Neutrophil (primary cell): ENCODE results near the gene XAB2.

Source experiments
- H3K27ac ChIP-seq: fragments of 200-600 bp; sonication (generic); 2 replicates; pipeline ENCODE4 v1.5.1; 2016; ENCODE audit warnings: mild to moderate bottlenecking, moderate library complexity
- H3K27me3 ChIP-seq: fragments of 200-600 bp; sonication (generic); 2 replicates; pipeline ENCODE4 v1.6.0; 2016; ENCODE audit warnings: mild to moderate bottlenecking
- H3K36me3 ChIP-seq: fragments of 200-600 bp; sonication (generic); 2 replicates; pipeline ENCODE4 v1.5.1; 2017
- H3K4me1 ChIP-seq, 2 experiments: fragments of 200-600 bp in 1 of 2; sonication (generic) in 1 of 2; 1 replicate in 1 of 2; 2 replicates in 1 of 2; pipeline versions ENCODE4 v1.5.1 to v1.6.1; 2013 to 2016; ENCODE audit warnings: low read depth in 1 of 2, low read length in 1 of 2, mild to moderate bottlenecking in 1 of 2, moderate library complexity in 1 of 2; ENCODE audit not compliant: control insufficient read depth in 1 of 2, insufficient read depth in 1 of 2
- H3K4me3 ChIP-seq, 2 experiments: fragments of 200-600 bp in 1 of 2; sonication (generic) in 1 of 2; 1 replicate in 1 of 2; 2 replicates in 1 of 2; pipeline ENCODE4 v1.5.1; 2013 to 2016; ENCODE audit warnings: low read depth in 1 of 2, low read length in 1 of 2, mild to moderate bottlenecking in 1 of 2, moderate library complexity in 1 of 2
- H3K9me3 ChIP-seq: fragments of 200-600 bp; sonication (generic); 2 replicates; pipeline ENCODE4 v1.5.1; 2016
- TF ChIP-seq, protein P1 (sequence below): fragments of 200-600 bp; sonication (generic); IDR thresholded peaks from 2 replicates; pipeline ENCODE4 v1.5.1; 2016; ENCODE audit warnings: antibody characterized with exemption

The XAB2 gene

DNA sequence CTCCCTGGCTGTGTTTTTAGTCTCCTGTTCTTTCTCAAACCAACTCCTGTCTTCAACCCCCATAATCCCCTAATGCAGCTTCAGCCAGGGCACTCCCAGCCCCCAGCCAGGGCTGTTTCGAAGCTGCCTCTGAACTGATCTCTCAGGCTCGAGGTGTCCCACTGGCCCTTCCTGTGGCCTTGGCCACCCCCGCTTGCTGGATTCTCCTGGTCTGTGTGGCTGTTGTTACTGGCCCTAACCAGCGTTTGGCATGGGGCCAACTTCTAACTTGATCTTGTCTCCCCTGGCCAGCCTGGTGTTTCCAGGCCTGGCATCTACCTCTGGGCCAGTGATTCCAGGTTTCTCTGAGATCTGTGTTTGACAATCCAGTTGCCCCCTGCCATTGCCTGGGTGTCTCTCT lies 11.0 kb downstream of the XAB2 start:
- H3K4me1 ChIP-seq, result peaks cover 15 to 25% of the 10 kb centered on the region in 2 experiments
- H3K9me3 ChIP-seq, result no peaks in the 10 kb centered on the region
- peak overlapping the region in 1 of 2 experiments; percentile 27 for H3K4me3 ChIP-seq
- peak overlapping the region; percentile 59 for H3K27ac ChIP-seq
- no peaks in the 10 kb centered on the region for H3K27me3 ChIP-seq
- peaks cover 50% of the 10 kb centered on the region for H3K36me3 ChIP-seq
- TF ChIP-seq, protein P1, sequence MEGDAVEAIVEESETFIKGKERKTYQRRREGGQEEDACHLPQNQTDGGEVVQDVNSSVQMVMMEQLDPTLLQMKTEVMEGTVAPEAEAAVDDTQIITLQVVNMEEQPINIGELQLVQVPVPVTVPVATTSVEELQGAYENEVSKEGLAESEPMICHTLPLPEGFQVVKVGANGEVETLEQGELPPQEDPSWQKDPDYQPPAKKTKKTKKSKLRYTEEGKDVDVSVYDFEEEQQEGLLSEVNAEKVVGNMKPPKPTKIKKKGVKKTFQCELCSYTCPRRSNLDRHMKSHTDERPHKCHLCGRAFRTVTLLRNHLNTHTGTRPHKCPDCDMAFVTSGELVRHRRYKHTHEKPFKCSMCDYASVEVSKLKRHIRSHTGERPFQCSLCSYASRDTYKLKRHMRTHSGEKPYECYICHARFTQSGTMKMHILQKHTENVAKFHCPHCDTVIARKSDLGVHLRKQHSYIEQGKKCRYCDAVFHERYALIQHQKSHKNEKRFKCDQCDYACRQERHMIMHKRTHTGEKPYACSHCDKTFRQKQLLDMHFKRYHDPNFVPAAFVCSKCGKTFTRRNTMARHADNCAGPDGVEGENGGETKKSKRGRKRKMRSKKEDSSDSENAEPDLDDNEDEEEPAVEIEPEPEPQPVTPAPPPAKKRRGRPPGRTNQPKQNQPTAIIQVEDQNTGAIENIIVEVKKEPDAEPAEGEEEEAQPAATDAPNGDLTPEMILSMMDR, result no peak

DNA sequence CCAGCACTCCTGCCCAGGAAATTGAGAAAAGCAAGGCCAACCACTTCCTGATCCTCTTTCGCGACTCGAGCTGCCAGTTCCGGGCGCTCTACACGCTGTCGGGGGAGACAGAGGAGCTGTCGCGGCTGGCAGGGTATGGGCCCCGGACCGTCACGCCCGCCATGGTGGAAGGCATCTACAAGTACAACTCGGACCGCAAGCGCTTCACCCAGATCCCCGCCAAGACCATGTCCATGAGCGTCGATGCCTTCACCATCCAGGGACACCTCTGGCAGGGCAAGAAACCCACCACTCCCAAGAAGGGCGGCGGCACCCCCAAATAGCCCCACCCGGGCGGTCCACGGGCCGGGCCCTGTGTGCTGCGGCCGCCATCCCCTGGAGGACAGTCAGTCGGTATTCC lies 11.6 kb downstream of the XAB2 start:
- no peaks in the 10 kb centered on the region for H3K9me3 ChIP-seq
- H3K27me3 ChIP-seq, result no peaks in the 10 kb centered on the region
- peak overlapping the region; percentile 59 for H3K27ac ChIP-seq
- peaks cover 44% of the 10 kb centered on the region for H3K36me3 ChIP-seq
- peaks cover 15 to 25% of the 10 kb centered on the region in 2 experiments for H3K4me1 ChIP-seq
- TF ChIP-seq, protein P1, result no peak
- H3K4me3 ChIP-seq, result peak overlapping the region in 1 of 2 experiments; percentile 27

DNA sequence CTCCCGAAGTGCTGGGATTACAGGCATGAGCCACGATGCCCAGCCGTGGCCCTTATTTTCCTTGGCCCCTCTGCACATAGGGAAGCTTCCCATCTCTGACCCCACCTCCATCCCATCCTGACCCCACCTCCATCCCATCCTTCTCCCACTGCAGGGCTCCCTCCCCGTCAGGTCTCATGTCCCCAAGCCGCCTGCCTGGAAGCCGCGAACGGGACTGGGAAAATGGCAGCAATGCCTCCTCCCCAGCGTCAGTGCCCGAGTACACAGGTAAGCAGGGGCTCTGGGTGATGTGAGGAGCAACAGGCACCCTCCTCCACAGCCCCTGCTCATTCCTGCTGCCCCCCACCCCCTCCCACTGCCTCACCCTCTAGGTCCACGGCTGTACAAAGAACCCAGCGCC lies 12.2 kb downstream of the XAB2 start:
- TF ChIP-seq, protein P1, result no peak
- Histone ChIP-seq H3K4me3 (no peak overlapping the region), H3K27ac (peak overlapping the region; percentile 59), H3K9me3 (no peaks in the 10 kb centered on the region), H3K4me1 (peaks cover 15 to 25% of the 10 kb centered on the region in 2 experiments), H3K36me3 (peaks cover 38% of the 10 kb centered on the region), H3K27me3 (no peaks in the 10 kb centered on the region)

DNA sequence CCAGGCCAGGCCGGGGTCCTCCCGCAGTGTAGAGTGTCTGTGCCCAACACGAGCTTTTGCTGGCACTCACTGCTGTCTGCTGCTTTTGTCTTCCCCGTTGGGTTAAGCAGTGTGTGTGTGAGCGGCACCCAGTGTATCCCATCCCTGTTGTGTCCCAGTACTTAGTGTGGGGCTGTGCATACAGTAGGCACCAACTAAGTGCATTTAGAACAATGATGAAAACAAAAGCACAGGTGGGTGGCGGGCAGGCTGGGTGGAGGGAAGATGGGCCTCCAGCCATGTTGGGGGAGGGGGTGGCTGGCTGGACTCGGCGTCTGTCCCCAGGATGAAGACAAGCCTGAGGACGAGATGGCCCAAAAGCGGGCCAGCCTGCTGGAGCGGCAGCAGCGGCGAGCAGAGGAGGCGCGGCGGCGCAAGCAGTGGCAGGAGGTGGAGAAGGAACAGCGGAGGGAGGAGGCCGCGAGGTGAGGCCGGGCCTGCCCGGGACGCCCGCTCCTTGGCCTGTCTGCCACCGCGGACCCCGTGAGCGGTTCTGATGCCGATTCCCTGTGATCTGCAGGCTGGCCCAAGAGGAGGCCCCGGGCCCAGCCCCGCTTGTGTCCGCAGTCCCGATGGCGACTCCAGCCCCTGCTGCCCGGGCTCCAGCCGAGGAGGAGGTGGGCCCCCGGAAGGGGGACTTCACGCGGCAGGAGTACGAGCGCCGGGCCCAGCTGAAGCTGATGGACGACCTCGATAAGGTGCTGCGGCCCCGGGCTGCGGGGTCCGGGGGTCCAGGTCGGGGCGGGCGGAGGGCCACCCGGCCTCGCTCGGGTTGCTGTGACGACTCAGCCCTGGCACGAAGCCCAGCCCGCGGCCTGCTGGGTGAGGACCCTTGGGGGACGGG lies 14.2 kb downstream of the XAB2 start:
- Histone ChIP-seq H3K9me3 (no peaks in the 10 kb centered on the region), H3K4me1 (peaks cover 15 to 25% of the 10 kb centered on the region in 2 experiments), H3K36me3 (peaks cover 17% of the 10 kb centered on the region), H3K27me3 (no peaks in the 10 kb centered on the region), H3K4me3 (no peak overlapping the region), H3K27ac (no peak overlapping the region)
- TF ChIP-seq, protein P1, result no peak

DNA sequence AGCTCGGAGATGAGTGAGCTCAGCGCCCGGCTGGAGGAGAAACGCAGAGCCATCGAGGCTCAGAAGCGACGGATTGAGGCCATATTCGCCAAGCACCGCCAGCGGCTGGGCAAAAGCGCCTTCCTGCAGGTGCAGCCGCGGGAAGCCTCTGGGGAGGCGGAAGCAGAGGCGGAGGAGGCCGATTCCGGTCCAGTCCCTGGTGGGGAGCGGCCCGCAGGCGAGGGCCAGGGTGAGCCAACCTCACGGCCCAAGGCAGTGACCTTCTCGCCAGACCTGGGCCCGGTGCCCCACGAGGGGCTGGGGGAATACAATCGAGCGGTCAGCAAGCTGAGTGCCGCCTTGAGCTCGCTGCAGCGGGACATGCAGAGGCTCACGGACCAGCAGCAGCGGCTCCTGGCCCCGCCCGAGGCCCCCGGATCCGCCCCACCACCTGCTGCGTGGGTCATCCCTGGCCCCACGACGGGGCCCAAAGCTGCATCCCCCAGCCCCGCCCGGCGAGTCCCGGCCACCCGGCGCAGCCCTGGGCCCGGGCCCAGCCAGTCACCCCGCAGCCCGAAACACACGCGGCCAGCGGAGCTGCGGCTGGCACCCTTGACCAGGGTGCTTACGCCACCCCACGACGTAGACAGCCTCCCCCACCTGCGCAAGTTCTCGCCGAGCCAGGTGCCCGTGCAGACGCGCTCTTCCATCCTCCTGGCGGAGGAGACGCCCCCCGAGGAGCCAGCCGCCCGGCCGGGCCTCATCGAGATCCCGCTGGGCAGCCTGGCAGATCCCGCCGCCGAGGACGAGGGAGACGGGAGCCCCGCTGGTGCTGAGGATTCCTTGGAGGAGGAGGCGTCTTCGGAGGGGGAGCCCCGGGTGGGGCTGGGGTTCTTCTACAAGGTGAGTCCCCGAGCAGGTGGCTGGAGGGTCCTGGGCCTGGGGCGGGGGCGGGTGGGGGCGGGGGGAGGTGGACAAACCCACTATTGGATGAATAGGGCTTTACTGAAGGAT lies 16.8 kb downstream of the XAB2 start:
- Histone ChIP-seq H3K36me3 (no peaks in the 10 kb centered on the region), H3K9me3 (no peaks in the 10 kb centered on the region), H3K27ac (no peak overlapping the region), H3K4me1 (peaks cover 6 to 12% of the 10 kb centered on the region in 2 experiments), H3K4me3 (no peak overlapping the region), H3K27me3 (no peaks in the 10 kb centered on the region)
- TF ChIP-seq, protein P1, result no peak
